ENCODE measurements around the gene PPP2R3A.

Gene PPP2R3A

DNA sequence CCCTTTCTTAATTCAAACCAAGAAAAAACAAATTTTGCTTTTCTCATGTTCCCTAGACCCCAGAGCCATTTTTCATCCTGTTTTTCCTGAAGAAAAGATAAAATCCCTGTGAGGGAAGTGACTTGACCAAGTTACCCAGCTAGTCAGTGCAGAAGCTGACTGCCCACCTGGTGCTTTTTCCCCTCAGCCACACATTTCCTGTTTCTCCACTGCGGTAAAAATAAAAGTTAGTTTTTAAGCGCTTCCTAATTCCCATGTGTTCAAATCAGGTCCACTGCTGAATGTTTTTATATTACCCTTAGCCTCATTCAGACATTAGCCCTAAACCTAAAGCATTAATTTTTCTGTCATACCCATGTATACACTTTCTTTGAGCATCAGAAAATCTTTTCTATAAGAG is 26.1 kb downstream of the PPP2R3A start:
- H3K4me3 ChIP-seq (ENCODE audit: control insufficient read depth, low read depth, low read length) = no peak overlapping the region
- peak; percentile 26 for DNase-seq (ENCODE audit: low read depth)
- TF ChIP-seq, protein P1, sequence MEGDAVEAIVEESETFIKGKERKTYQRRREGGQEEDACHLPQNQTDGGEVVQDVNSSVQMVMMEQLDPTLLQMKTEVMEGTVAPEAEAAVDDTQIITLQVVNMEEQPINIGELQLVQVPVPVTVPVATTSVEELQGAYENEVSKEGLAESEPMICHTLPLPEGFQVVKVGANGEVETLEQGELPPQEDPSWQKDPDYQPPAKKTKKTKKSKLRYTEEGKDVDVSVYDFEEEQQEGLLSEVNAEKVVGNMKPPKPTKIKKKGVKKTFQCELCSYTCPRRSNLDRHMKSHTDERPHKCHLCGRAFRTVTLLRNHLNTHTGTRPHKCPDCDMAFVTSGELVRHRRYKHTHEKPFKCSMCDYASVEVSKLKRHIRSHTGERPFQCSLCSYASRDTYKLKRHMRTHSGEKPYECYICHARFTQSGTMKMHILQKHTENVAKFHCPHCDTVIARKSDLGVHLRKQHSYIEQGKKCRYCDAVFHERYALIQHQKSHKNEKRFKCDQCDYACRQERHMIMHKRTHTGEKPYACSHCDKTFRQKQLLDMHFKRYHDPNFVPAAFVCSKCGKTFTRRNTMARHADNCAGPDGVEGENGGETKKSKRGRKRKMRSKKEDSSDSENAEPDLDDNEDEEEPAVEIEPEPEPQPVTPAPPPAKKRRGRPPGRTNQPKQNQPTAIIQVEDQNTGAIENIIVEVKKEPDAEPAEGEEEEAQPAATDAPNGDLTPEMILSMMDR (conservative IDR thresholded peaks at IDR 0.05; ENCODE audit: control insufficient read depth, insufficient read depth, low read depth, low read length) = no peak

DNA sequence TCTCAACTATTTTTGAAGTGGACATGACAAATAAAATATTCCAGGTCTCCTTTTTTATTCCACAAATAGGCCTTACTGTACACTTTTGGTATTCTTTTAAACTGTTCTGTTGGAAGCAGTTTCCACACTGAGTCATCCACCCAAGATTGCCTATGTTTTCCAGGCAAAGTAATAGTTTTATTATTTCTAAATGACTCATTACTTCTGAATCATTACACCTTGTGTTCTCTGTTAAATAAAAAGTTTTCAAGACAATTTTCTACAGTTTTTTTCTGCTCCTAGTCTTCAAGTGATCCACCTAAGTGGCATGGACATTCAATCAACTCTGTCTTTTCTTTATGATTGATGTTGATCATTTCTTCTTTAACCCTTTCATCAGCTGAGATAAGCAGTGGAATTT is 26.5 kb downstream of the PPP2R3A start:
- peak; percentile 92 for DNase-seq (ENCODE audit: low read depth)
- TF ChIP-seq, protein P1 (conservative IDR thresholded peaks at IDR 0.05; ENCODE audit: control insufficient read depth, insufficient read depth, low read depth, low read length) = no peak
- H3K4me3 ChIP-seq (ENCODE audit: control insufficient read depth, low read depth, low read length) = no peak overlapping the region

DNA sequence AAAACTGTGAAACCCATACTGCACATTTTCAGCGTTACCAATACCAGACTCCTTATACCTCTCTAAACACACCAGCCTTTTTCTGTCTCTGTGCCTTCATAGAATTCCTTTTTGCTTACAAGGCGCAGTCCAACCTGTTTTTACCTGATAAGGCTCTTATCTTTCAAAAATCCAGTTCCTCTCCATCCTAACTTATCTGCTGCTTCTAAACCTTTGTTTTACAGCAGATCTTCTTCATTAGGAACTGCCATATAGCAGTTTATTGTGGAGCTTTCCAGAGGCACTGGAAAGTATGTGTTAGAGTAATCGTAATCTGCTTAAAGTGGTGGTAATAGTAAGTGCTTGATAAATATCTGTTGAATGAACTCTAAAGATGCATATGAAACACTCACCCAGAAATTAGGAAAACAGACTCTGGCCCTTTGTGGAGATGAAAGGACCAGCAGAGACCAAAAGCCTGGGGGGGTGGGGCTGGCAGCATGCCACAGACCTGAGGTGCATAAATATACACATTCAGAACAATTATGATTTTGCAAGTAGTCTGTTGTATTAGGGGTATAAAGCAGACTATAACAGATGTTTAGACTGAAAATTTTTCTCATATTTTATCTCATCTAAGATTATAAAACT is 29.3 kb downstream of the PPP2R3A start:
- TF ChIP-seq, protein P1 (conservative IDR thresholded peaks at IDR 0.05; ENCODE audit: control insufficient read depth, insufficient read depth, low read depth, low read length) = no peak
- H3K4me3 ChIP-seq (ENCODE audit: control insufficient read depth, low read depth, low read length) = no peak overlapping the region
- no peak for DNase-seq (ENCODE audit: low read depth)

DNA sequence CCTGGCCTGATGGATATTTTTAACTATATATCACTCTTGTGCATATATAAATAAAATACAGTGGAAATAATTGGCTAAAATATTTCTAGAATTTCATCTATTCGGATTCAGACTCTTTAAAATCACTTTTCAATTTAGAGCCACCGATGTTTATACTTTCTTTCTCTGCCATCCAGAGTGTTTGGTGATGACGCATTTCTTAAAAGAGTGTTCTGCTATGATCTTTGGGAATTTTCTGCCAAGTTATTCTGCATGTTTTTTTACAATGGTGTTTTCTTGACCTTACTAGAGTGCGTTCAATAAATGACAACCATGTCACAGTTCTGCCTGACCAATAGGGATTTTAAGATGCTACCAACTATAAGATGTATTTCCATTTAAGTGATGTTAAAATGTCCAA is 30.2 kb downstream of the PPP2R3A start:
- peak; percentile 55 for DNase-seq (ENCODE audit: low read depth)
- TF ChIP-seq, protein P1 (conservative IDR thresholded peaks at IDR 0.05; ENCODE audit: control insufficient read depth, insufficient read depth, low read depth, low read length) = no peak
- no peak overlapping the region for H3K4me3 ChIP-seq (ENCODE audit: control insufficient read depth, low read depth, low read length)

DNA sequence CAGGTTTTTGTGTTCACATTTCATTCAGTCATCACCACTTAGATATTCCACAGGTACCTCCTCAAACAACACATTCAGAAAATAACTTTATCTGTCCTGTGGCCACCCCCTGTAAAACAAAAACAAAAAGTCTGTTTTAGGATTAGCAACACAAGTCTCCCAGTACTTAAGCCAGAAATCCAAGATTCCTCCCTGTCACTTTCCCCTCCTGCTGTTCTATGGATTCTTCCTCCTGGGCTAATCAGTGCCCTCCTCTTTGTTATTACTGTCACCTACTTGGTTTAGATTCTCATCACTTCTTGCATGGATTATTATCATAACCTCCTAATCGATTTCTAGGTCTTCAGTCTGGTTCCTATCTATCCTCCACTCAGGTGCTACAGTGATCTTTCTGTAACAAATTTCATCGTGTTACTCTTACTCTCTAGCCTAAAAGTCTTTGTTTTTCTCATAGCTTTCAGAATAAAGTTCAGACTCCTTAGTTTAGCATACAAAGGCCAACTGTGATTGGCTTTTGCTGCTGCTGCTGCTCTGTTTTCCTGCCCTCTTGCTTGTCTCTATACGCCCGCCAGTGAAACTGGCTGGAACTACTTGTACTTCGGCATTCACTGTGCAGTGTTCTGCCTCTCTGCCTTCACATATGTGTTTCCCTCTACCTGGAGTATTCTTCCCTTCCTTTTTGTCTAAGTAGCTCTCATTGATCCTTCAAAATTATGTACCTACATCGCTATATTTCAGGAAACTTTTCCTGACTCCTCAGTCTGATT is 32.2 kb downstream of the PPP2R3A start:
- no peak for DNase-seq (ENCODE audit: low read depth)
- no peak overlapping the region for H3K4me3 ChIP-seq (ENCODE audit: control insufficient read depth, low read depth, low read length)
- TF ChIP-seq, protein P1 (conservative IDR thresholded peaks at IDR 0.05; ENCODE audit: control insufficient read depth, insufficient read depth, low read depth, low read length) = no peak

DNA sequence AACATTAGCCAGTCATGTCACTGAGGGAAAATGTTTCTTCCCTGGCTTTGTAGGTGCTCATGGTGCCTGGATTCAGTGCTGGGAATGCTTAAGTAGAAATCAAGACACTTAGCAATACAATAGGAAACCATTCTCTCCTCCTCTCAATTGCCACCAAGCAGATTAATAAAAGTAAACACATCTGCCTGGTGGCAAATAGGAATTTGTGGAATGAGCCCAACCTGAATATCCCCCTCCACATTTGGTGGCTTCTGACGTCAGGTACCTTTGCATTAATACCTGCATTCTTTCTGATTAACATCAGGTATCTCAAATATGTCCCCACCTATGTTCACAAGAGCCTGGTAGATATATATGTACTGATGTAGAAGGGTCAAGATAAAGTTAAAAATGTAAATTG is 42.7 kb downstream of the PPP2R3A start:
- no peak overlapping the region for H3K4me3 ChIP-seq (ENCODE audit: control insufficient read depth, low read depth, low read length)
- TF ChIP-seq, protein P1 (conservative IDR thresholded peaks at IDR 0.05; ENCODE audit: control insufficient read depth, insufficient read depth, low read depth, low read length) = no peak
- DNase-seq (ENCODE audit: low read depth) = no peak
